Endothelial cell of umbilical vein (primary cell): ENCODE data around the gene SMIM10L2A.
"Not testable (repeated sequence)": the region's sequence is repeated elsewhere in the genome, so short reads cannot be mapped to it uniquely, and the experiment has no call there.

Experiments used
- CTCF ChIP-seq, 2 donors: IDR thresholded peaks; 1 replicate in 1 of 2; 2 replicates in 1 of 2; pipeline ENCODE4 v1.5.1; 2011; ENCODE audit warnings: low read length in 2 of 2, mild to moderate bottlenecking in 2 of 2, moderate library complexity in 2 of 2, control low read depth in 1 of 2, inconsistent platforms in 1 of 2, low read depth in 1 of 2; ENCODE audit not compliant: insufficient read depth in 1 of 2; ENCODE audit errors: extremely low read depth in 1 of 2
- EZH2 ChIP-seq: IDR thresholded peaks from 2 replicates; pipeline ENCODE4 v1.6.1; 2012; ENCODE audit warnings: borderline replicate concordance, low read depth, mild to moderate bottlenecking, moderate library complexity, low read length, inconsistent platforms; ENCODE audit not compliant: severe bottlenecking
- FOS ChIP-seq: IDR thresholded peaks from 2 replicates; pipeline ENCODE4 v1.6.1; 2011; ENCODE audit warnings: mild to moderate bottlenecking, low read length, moderate library complexity, borderline replicate concordance; ENCODE audit not compliant: insufficient read depth
- POLR2A ChIP-seq: IDR thresholded peaks from 2 replicates; pipeline ENCODE4 v1.6.1; 2012; ENCODE audit warnings: low read depth, mild to moderate bottlenecking, control low read depth, low read length
- POLR2AphosphoS5 ChIP-seq: IDR thresholded peaks from 2 replicates; pipeline ENCODE4 v1.6.1; 2012; ENCODE audit warnings: low read depth, mild to moderate bottlenecking, control low read depth, low read length, moderate library complexity; ENCODE audit not compliant: insufficient read depth
- TF ChIP-seq, protein P1 (sequence below): IDR thresholded peaks from 2 replicates; pipeline ENCODE4 v1.6.1; 2011; ENCODE audit not compliant: insufficient read depth, insufficient read length

- not testable (repeated sequence) for TF ChIP-seq CTCF (IDR thresholded peaks at IDR 0.05; ENCODE audit: extremely low read depth in 1 of 2, insufficient read depth in 1 of 2, low read depth in 1 of 2, low read length in 2 of 2); EZH2; POLR2AphosphoS5; POLR2A; FOS
- TF ChIP-seq, protein P1, sequence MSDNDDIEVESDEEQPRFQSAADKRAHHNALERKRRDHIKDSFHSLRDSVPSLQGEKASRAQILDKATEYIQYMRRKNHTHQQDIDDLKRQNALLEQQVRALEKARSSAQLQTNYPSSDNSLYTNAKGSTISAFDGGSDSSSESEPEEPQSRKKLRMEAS, result not testable (repeated sequence)
Observed at GRCh38 chrX:135423173-135423864, 1.6 kb downstream of the SMIM10L2A start.
